Fibroblast of pulmonary artery (primary cell): ENCODE data around the gene EIF4E3.

Experiments
- DNase-seq: peaks from one replicate; pipeline ENCODE4 v3.0.0-alpha.2; 2010; ENCODE audit warnings: low read depth
- H3K4me3 ChIP-seq: replicated peaks from 2 replicates; pipeline ENCODE4 v1.5.1; 2011; ENCODE audit warnings: low read depth, mild to moderate bottlenecking, control low read depth, low read length, moderate library complexity
- CTCF ChIP-seq: IDR thresholded peaks from 2 replicates; pipeline ENCODE4 v1.5.1; 2011; ENCODE audit warnings: mild to moderate bottlenecking, control low read depth, low read length, inconsistent platforms; ENCODE audit errors: missing control alignments

The EIF4E3 gene

DNA sequence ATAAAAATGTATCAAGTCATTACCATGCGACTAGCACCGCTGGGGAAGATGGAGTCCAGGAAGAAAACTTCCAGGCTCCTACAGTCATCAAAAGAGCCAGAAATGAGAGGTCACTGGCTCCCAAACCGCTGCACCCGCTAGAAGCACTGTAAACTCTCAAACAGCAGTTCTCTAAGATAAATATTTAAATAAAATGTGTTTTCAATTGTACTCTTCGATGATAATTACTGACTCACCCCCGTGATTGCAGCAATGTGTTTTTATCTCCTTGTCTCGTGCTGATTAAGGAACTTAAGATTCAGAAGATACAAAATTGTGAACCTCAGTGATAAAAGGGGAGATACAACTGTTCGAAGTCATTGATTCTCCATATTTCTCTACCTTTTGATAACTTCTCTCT lies 95.9 kb downstream of the EIF4E3 start:
- DNase-seq: no peak
- TF ChIP-seq CTCF: no peak
- H3K4me3 ChIP-seq: no peak overlapping the region

DNA sequence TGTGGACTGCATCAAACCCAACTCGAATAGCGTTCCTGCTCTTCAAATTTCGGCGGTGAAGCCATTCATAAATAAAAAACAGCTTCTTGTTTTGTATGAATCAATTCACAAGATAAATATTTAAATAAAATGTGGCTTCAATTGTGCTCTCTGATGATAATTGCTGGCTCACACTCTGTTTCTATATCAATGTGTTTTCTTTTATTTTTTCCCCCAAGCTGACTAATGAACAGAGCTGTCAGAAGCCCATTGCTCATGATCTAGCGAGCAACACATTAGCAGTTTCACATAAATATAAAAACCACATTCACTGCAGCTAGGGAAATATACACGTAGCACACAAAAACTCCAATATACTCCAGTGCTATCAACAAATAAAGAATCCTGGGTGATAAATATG lies 96.7 kb downstream of the EIF4E3 start:
- no peak for DNase-seq
- no peak for TF ChIP-seq CTCF

GRCh38 chr3:71625676-71626075 lies 99.5 kb downstream of the EIF4E3 start:
- TF ChIP-seq CTCF: no peak
- H3K4me3 ChIP-seq: no peak overlapping the region
- DNase-seq: no peak

More for the DNA sequence above, 96.7 kb downstream of the EIF4E3 start:
- no peak overlapping the region for H3K4me3 ChIP-seq
